GM12892 (cell line): ENCODE results near the gene NAT16.

Source experiments
- POLR2A ChIP-seq: IDR thresholded peaks from 2 replicates; pipeline ENCODE4 v1.6.1; 2011; ENCODE audit warnings: low read depth, low read length, control low read depth
- POLR2AphosphoS5 ChIP-seq: IDR thresholded peaks from 2 replicates; pipeline ENCODE4 v1.6.1; 2011; ENCODE audit warnings: low read depth, low read length, control low read depth
- TAF1 ChIP-seq: IDR thresholded peaks from 2 replicates; pipeline ENCODE4 v1.6.1; 2011; ENCODE audit warnings: low read depth, mild to moderate bottlenecking, control low read depth, low read length, borderline replicate concordance

- TF ChIP-seq POLR2A: no peak
- TF ChIP-seq POLR2AphosphoS5: no peak
- TF ChIP-seq TAF1: no peak
Measured at GRCh38 chr7:101201695-101202602, 21.9 kb upstream of the NAT16 start.
